ENCODE results near the gene DENND1B. TPM values are rescaled to one million over a fixed set of nuclear protein-coding genes. Genes with fewer than 3 reads are reported as not detected.
"Not testable (repeated sequence)": the region's sequence is repeated elsewhere in the genome, so short reads cannot be mapped to it uniquely, and the experiment has no call there.

DENND1B gene
- total and polyA plus RNA-seq, 2 of the 8 experiments (the other 6 are each of a cell fraction or from before 2014, with no cell fraction given) = 0.74 to 3.3 TPM

DNA sequence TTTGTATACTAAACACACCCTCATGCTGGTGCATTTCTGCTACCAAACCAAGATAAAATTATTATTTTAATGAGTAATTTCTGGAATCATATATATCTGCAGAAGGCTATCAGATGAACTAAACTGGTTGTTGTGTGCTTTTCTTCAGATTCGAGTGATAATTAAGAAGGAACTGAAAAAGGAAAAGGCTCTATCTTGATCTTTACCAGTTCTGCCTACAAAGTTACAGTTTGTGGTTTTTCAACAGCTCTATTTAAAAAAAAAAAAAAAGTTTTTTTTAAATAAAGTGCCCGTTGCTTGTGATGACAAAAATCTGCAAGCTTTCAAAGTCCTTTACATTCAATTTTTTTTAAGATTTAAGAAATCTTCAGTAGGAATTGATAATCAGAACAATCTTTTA is 13.6 kb downstream of the DENND1B start (continued):
- TF ChIP-seq TAF7 (optimal IDR thresholded peaks at IDR 0.05; ENCODE audit: borderline replicate concordance, low read depth, low read length) (no peak), POLR2A (IDR thresholded peaks at IDR 0.05; ENCODE audit: control extremely low read depth in 1 of 2, low read depth in 2 of 2, low read length in 2 of 2) (no peak), SAP30 (IDR thresholded peaks at IDR 0.05; ENCODE audit: insufficient read depth, insufficient replicate concordance, low read length) (no peak), EGR1 (IDR thresholded peaks at IDR 0.05; ENCODE audit: borderline replicate concordance, low read depth, low read length) (no peak)
- TF ChIP-seq, protein P1, sequence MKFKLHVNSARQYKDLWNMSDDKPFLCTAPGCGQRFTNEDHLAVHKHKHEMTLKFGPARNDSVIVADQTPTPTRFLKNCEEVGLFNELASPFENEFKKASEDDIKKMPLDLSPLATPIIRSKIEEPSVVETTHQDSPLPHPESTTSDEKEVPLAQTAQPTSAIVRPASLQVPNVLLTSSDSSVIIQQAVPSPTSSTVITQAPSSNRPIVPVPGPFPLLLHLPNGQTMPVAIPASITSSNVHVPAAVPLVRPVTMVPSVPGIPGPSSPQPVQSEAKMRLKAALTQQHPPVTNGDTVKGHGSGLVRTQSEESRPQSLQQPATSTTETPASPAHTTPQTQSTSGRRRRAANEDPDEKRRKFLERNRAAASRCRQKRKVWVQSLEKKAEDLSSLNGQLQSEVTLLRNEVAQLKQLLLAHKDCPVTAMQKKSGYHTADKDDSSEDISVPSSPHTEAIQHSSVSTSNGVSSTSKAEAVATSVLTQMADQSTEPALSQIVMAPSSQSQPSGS (IDR thresholded peaks at IDR 0.05; ENCODE audit: low read length) = no peak

DNA sequence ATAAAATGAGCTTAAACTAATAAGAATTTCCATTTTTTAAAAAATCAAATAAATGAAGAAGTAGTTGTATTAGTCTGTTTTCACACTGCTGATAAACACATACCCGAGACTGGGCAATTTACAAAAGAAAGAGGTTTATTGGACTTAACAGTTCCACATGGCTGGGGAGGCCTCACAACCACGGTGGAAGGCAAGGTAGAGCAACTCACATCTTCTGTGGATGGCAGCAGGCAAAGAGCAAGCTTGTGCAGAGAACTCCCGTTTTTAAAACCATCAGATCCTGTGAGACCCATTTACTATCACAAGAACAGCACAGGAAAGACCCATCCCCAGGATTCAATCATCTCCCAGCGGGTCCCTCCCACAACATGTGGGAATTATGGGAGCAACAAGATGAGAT is 19.7 kb downstream of the DENND1B start:
- H2BK12ac ChIP-seq (ENCODE audit: low read depth, low read length); H3K14ac ChIP-seq (ENCODE audit: insufficient read length); H3K4me2 ChIP-seq (ENCODE audit: insufficient read depth in 1 of 2, low read depth in 2 of 2, low read length in 2 of 2); DNase-seq (ENCODE audit: low read depth in 1 of 2, low spot score in 2 of 2); H2AK5ac ChIP-seq (ENCODE audit: low read depth, low read length); H3K27me3 ChIP-seq (replicated peaks in 1 of 4; ENCODE audit: control insufficient read depth in 3 of 4, extremely low read depth in 1 of 4, insufficient read depth in 3 of 4, low read length in 3 of 4); FAIRE-seq; H2BK15ac ChIP-seq (ENCODE audit: low read length); H3K4me1 ChIP-seq (replicated peaks in 1 of 4; ENCODE audit: control insufficient read depth in 3 of 4, insufficient read depth in 4 of 4, low read length in 3 of 4); H3K79me2 ChIP-seq (ENCODE audit: control insufficient read depth in 1 of 2, insufficient read depth in 2 of 2, low read length in 2 of 2); H3K9me3 ChIP-seq (ENCODE audit: insufficient read depth in 2 of 2, low read depth in 1 of 2, low read length in 1 of 2); H3K36me3 ChIP-seq (ENCODE audit: control insufficient read depth in 2 of 4, insufficient read depth in 4 of 4, low read length in 3 of 4); H3K4me3 ChIP-seq (ENCODE audit: extremely low read depth in 1 of 4, insufficient read depth in 2 of 4, low read depth in 3 of 4, low read length in 4 of 4); H3K56ac ChIP-seq (replicated peaks; ENCODE audit: insufficient read length, low read depth, low read length); H3K4ac ChIP-seq (replicated peaks; ENCODE audit: insufficient read length, low read depth, low read length); H3K79me1 ChIP-seq (ENCODE audit: low read depth, low read length); H2BK20ac ChIP-seq (ENCODE audit: low read length); H3K9ac ChIP-seq (replicated peaks in 1 of 4; ENCODE audit: extremely low read depth in 1 of 4, low read depth in 3 of 4, low read length in 3 of 4); H3K18ac ChIP-seq (ENCODE audit: extremely low read depth, low read length); H4K5ac ChIP-seq (ENCODE audit: insufficient read length, low read depth, low read length); POLR2A ChIA-PET (ENCODE audit: partially characterized antibody); H4K91ac ChIP-seq (replicated peaks; ENCODE audit: insufficient read length, low read length); H2BK5ac ChIP-seq (ENCODE audit: low read depth, low read length); H4K20me1 ChIP-seq (replicated peaks in 1 of 2; ENCODE audit: control insufficient read depth in 1 of 2, insufficient read depth in 2 of 2, low read length in 2 of 2); H2AFZ ChIP-seq (ENCODE audit: low read length); H3K23ac ChIP-seq (ENCODE audit: insufficient read length); H3K27ac ChIP-seq (ENCODE audit: low read depth, low read length); H3K23me2 ChIP-seq (ENCODE audit: low read depth, low read length); H4K8ac ChIP-seq (ENCODE audit: extremely low read depth, insufficient read depth, low read length); H2BK120ac ChIP-seq (replicated peaks; ENCODE audit: low read depth, low read length): not testable (repeated sequence)
- CTCF ChIA-PET (ENCODE audit: partially characterized antibody) = interaction anchor here (0.7 kb wide), 4 partner anchors 111 to 948 kb away, joined by 3 to 5 read pairs (median 4); no protein-coding TSS in a partner anchor
- 88% methylated on average over 4 of the region's 4 CpGs; no CpG with 5 or more reads in 1 of the 2 experiments for WGBS, 2 experiments (ENCODE audit: extremely low coverage in 1 of 2, insufficient coverage in 1 of 2, insufficient read length in 1 of 2, insufficient replicate concordance in 2 of 2, low coverage in 1 of 2, low lambda C conversion rate in 2 of 2, missing lambda C conversion rate in 1 of 2)

All from H1 (cell line).